GM19455 (cell line): ENCODE measurements around the gene NDUFA12.
"Not testable (repeated sequence)": the region's sequence is repeated elsewhere in the genome, so short reads cannot be mapped to it uniquely, and the experiment has no call there.

Source experiments
- ATAC-seq: cut with Tn5 transposase; IDR thresholded peaks from one replicate; pipeline ENCODE4 v1.9.1; 2021; ENCODE audit not compliant: unreplicated experiment

The NDUFA12 gene

GRCh38 chr12:95003213-95003920 lies at the start of gene NDUFA12:
TSS of gene NDUFA12 (minus strand) at chr12:95003697. CDS start at chr12:95003680, 17 bp downstream.
- ATAC-seq, result peak; percentile 99

GRCh38 chr12:95051241-95051640 lies 47.7 kb upstream of the NDUFA12 start:
- ATAC-seq, result no peak

GRCh38 chr12:95037906-95038305 lies 34.4 kb upstream of the NDUFA12 start:
- ATAC-seq, result no peak

- no peak for ATAC-seq
These were observed 31.3 kb upstream of the NDUFA12 start for GRCh38 chr12:95034750-95035149.

GRCh38 chr12:95022477-95022876 lies 19.0 kb upstream of the NDUFA12 start:
- no peak for ATAC-seq

- no peak for ATAC-seq
These were observed 14.0 kb upstream of the NDUFA12 start for GRCh38 chr12:95017482-95017881.

GRCh38 chr12:95016120-95016519 lies 12.6 kb upstream of the NDUFA12 start:
- no peak for ATAC-seq

- no peak for ATAC-seq
These were observed 11.1 kb upstream of the NDUFA12 start for GRCh38 chr12:95014554-95014953.

GRCh38 chr12:95006206-95006605 lies 2.7 kb upstream of the NDUFA12 start:
- no peak for ATAC-seq

GRCh38 chr12:95004610-95005009 lies 1.1 kb upstream of the NDUFA12 start:
- ATAC-seq, result no peak

GRCh38 chr12:95003921-95004272 lies 400 bp upstream of the NDUFA12 start:
- ATAC-seq, result peak; percentile 9

GRCh38 chr12:95002754-95003153 lies 743 bp downstream of the NDUFA12 start:
- ATAC-seq, result no peak

- no peak for ATAC-seq
These were observed 5.2 kb downstream of the NDUFA12 start for GRCh38 chr12:94998326-94998725.

- ATAC-seq, result no peak
These were observed 5.8 kb downstream of the NDUFA12 start for GRCh38 chr12:94997726-94998125.

- no peak for ATAC-seq
These were observed 6.4 kb downstream of the NDUFA12 start for GRCh38 chr12:94997061-94997460.

GRCh38 chr12:94994312-94994711 lies 9.2 kb downstream of the NDUFA12 start:
- ATAC-seq, result no peak

GRCh38 chr12:94993855-94994254 lies 9.6 kb downstream of the NDUFA12 start:
- ATAC-seq, result not testable (repeated sequence)

- ATAC-seq, result no peak
These were observed 13.3 kb downstream of the NDUFA12 start for GRCh38 chr12:94990222-94990621.

- ATAC-seq, result no peak
These were observed 15.0 kb downstream of the NDUFA12 start for GRCh38 chr12:94988471-94988870.

GRCh38 chr12:94987801-94988200 lies 15.7 kb downstream of the NDUFA12 start:
- ATAC-seq, result no peak

- no peak for ATAC-seq
These were observed 16.3 kb downstream of the NDUFA12 start for GRCh38 chr12:94987076-94987669.

- ATAC-seq, result not testable (repeated sequence)
These were observed 18.4 kb downstream of the NDUFA12 start for GRCh38 chr12:94985099-94985498.

GRCh38 chr12:94983321-94983720 lies 20.2 kb downstream of the NDUFA12 start:
- ATAC-seq, result no peak
